ENCODE data around the gene LNPEP.
"Not testable (repeated sequence)": the region's sequence is repeated elsewhere in the genome, so short reads cannot be mapped to it uniquely, and the experiment has no call there.

LNPEP gene

DNA sequence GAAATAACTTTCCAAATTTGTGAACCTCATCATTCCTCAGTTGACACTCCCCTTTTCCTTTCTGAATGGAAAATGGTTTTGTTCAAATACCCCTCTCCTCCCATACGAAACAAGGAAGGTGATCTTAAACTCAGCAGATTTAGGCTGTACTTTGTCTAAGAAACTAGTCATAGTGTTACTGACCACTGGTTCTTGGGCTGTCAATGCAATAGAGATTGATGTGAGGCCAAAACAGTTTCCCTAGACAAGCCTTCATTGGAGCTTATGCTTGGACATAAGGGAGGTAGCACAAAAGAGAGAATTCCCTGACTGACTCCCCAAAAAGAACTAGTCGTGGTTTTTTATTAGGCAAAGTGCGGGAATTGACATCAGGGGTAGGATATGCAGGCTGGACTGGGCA lies 5.3 kb upstream of the LNPEP start:
- no peak for DNase-seq

DNA sequence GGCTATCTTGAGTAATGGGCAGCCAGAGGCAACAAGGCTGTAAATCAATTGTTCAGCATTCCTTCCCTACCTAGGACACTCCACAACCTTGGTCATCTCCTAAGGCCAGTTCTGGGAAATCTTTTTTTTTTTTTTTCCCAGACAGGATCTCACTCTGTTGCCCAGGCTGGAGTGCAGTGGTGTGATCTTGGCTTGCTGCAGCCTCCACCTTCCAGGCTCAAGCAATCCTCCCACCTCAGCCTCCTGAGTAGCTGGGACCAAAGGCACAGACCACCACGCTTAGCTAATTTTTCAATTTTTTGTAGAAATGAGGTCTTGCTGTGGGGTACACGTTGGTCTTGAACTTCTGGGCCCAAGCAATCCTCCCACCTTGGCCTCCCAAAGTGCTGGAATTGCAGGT lies 4.8 kb upstream of the LNPEP start:
- not testable (repeated sequence) for DNase-seq

DNA sequence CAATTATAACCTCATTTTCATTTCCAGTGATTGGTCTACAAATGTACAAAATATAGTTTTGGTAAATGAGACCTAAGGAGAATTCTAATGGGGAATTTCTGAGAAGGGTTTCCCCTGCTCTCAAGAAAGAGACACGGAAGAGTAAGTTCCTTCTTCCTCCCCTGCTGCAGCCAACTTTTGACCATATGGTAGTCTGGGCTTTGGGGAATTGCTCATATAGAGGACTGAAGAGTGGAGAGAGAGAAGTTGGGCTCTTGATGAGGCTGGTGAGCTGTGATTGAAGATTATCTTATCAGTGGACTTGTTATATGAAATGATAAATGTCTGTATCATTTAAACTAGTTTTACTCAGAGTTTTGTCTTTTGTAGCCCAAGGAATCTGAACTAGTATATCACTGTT lies 4.3 kb upstream of the LNPEP start:
- DNase-seq: no peak

DNA sequence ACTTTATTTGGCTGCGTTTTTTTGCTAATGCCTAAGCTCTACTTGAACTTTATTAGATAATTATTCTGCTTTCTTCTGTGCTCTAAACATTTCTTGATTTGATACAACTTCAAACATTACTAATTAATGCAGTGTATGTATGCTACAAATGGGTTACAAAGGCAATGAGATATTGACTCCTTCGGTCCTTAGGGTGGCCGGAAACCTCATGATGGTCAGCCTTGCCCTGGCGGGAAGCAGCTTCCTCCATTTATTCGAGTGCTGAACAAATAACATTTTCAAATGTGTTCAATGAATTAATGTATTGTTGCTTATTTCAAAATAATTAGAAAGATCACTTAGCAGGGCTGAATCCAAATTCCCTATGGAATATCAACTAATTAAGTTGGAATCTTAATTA lies 3.9 kb upstream of the LNPEP start:
- DNase-seq: no peak

- no peak for DNase-seq
Measured at GRCh38 chr5:96933764-96934707, 1.8 kb upstream of the LNPEP start.

DNA sequence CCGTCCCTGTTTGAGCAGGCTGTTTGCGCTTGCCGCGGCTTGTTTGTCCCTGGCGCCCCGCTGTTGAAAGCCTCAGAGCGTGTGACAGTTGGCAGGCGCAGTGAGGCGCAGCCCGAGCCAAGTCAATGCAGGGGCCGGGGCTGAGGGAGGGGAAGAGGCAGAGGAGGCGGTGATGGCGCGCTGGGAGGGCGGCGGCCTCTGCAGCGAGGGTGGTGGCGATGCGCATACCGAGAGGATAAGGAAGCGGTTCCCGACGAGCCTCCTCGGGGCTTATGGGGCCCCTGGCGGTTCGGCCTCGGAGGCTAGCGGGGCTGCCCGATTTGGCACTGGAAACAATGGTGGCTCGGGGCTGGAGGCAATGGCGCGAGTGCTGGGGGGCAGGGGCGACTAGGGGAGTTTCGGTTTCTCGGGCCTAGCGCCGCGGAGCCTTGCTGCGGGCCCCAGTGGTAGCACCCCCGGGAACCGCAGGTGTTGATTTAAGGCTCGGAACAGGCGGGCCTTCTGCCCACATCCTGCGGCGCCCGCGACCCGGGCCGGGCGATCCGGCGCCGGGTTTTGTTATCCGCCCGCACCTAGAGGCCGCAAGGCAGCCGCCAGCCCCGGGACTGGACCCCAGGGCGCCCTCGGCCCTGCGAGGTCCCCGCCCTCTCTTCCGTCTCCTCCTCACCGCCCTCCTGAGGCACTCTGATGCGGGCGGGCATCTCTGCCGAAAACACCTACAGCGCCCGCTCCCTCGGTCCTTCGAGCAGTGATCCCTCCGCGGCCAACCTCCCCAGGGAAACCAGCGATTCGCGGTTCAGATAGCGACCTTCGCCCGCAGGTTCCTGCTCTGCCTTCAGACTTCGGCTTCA lies 947 bp upstream of the LNPEP start:
- peak; percentile 73 to 93 (median 86) for DNase-seq

GRCh38 chr5:96936431-96937320 lies 796 bp downstream of the LNPEP start:
- DNase-seq: peak in 3 of 4 experiments; percentile 22 to 45 (median 43)

- no peak for DNase-seq
Measured at GRCh38 chr5:96940586-96940985, 4.7 kb downstream of the LNPEP start.

- DNase-seq: no peak
Measured at GRCh38 chr5:96941140-96941539, 5.3 kb downstream of the LNPEP start.

DNA sequence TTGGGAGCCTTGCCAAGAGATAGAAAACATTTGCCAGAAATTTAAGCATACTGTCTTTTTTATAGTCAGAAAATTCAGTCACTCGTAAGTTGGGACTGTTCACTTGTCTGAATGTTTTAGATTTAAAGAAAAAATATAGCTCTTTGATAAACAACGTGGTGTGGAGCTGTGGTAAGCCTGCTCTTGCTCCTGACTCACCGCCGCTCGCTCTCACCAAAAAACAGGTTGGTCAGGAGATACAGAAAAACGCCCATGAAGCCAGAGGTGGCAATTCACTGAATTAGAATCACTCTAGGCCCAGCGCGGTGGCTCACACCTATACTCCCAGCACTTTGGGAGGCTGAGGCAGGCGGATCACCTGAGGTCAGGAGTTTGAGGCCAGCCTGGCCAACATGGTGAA lies 6.2 kb downstream of the LNPEP start:
- DNase-seq: no peak

DNA sequence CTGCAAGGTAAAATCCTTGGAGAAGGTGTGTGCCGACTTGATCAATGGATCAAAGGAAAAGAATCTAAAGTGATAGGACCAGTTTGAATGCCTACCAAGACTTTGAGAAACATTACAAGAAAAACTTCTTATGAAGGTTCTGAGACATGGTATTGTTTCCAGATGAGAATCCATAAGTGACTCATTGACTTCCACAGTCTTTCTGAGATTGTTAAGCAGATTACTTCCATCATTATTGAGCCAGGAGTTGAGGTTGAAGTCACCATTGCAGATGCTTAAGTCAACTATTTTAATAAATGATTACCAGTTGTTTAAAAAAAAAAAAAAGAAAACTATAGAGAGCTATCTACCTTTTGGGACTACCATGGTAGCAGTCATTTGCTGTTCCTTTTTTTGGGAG lies 7.0 kb downstream of the LNPEP start:
- no peak for DNase-seq

DNA sequence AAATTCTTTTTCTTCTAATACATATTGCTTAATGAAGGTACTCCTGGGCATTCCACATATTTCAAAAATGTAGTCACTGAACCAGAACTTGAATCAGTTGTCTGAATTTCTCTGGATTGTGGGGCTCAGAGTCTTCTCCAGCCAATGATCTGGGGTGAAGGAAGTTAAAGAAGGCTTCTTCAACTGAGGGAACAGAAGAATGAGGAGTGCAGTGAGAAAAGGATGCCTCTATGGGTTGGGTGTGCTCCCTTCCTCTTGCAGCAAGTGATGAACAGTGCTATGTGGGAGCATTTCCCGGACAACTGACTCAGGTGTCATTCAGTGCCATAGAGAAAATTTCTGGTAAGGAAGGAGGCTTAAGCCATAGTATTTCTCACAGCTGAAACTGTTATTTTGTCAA lies 7.9 kb downstream of the LNPEP start:
- no peak for DNase-seq

DNA sequence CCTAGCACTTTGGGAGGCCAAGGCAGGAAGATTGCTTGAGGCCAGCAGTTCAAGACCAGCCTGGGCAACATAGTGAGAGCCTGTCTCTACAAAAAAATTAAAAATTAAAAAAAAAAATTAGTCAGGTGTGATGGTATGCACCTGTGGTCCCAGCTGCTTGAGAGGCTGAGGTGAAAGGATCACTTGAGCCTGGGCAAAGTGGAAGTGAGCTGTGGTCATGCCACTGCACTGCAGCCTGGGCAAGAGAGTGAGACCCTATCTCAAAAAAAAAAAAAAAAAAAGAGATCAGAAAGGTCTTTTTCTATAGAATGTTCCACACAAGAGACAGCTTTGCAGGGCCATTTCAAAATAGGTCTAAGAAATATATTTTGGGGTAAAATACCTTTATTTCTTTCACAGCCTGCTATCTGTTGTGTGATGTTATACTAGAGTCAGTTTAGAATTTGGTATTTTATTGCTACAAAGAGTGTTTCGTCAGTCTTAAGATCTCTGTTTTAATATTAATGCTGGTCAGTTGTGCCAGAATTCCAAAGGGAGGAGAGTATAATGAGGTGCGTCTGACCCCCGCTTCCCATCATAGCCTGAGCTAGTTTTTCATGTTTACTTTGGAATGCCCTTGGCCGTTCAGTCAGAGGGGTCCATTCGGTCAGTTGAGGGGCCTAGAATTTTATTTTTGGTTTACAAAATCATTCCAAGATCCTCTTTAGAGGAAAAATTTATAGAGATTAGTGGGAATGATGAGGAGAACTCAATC lies 9.4 kb downstream of the LNPEP start:
- DNase-seq: no peak

- no peak for DNase-seq
Measured at GRCh38 chr5:96946381-96946780, 10.5 kb downstream of the LNPEP start.

- no peak for DNase-seq
Measured at GRCh38 chr5:96952118-96952750, 16.4 kb downstream of the LNPEP start.

GRCh38 chr5:96952974-96953730 lies 17.3 kb downstream of the LNPEP start:
- no peak for DNase-seq

- DNase-seq: no peak
Measured at GRCh38 chr5:96957254-96958049, 21.6 kb downstream of the LNPEP start.

DNA sequence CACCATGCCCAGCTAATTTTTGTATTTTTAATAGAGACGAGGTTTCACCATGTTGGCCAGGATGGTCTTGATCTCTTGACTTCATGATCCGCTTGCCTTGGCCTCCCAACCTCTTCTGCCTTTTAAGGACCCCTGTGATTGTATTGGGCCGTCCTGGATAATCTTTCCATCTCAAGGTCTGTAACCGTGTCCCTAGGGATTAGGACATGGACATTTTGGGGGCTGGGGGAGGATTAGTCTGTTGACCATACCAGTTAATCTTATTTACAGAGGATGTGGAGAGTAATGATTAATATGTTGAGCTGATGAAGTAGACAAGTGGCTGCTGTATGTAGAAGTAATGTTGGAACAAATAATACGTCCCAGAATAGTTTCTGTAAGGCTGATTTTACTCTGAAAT lies 23.1 kb downstream of the LNPEP start:
- no peak for DNase-seq

GRCh38 chr5:96961053-96961452 lies 25.2 kb downstream of the LNPEP start:
- no peak for DNase-seq

- DNase-seq: no peak
Measured at GRCh38 chr5:96962540-96962991, 26.7 kb downstream of the LNPEP start.
